GM12864 (cell line): Measurements from ENCODE around the gene PPA2.

Experiments
- DNase-seq: peaks from one replicate; pipeline ENCODE4 v3.0.0-alpha.2; 2011; ENCODE audit warnings: low read depth
- H3K4me3 ChIP-seq: 2 replicates; pipeline ENCODE4 v1.5.1; 2011; ENCODE audit warnings: mild to moderate bottlenecking, low read depth, low read length, control low read depth
- TF ChIP-seq, protein P1 (sequence below): IDR thresholded peaks from 2 replicates; pipeline ENCODE4 v1.5.1; 2011; ENCODE audit warnings: low read depth, mild to moderate bottlenecking, moderate library complexity, low read length, control low read depth, inconsistent platforms; ENCODE audit errors: missing control alignments

The PPA2 gene

DNA sequence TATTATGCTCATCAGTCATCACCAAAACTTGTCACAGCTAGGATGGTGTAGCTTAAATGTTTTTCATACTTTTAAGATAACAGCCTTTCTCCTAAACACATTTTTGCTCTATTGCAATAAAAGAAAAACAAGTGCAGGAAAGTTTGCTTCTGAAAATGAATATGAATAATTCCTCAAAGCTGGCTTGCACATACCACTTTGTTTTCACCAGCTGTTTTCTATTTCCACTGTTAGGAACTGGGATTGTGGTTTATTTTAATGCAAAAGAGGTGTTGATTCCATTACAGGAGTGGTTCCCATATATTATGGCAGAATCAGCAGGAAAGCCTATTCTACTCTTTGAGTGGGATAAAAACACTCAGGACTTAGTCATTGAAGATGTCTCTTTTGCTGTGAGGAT is 145.9 kb downstream of the PPA2 start:
- H3K4me3 ChIP-seq: no peak overlapping the region
- TF ChIP-seq, protein P1, sequence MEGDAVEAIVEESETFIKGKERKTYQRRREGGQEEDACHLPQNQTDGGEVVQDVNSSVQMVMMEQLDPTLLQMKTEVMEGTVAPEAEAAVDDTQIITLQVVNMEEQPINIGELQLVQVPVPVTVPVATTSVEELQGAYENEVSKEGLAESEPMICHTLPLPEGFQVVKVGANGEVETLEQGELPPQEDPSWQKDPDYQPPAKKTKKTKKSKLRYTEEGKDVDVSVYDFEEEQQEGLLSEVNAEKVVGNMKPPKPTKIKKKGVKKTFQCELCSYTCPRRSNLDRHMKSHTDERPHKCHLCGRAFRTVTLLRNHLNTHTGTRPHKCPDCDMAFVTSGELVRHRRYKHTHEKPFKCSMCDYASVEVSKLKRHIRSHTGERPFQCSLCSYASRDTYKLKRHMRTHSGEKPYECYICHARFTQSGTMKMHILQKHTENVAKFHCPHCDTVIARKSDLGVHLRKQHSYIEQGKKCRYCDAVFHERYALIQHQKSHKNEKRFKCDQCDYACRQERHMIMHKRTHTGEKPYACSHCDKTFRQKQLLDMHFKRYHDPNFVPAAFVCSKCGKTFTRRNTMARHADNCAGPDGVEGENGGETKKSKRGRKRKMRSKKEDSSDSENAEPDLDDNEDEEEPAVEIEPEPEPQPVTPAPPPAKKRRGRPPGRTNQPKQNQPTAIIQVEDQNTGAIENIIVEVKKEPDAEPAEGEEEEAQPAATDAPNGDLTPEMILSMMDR: no peak
- no peak for DNase-seq

DNA sequence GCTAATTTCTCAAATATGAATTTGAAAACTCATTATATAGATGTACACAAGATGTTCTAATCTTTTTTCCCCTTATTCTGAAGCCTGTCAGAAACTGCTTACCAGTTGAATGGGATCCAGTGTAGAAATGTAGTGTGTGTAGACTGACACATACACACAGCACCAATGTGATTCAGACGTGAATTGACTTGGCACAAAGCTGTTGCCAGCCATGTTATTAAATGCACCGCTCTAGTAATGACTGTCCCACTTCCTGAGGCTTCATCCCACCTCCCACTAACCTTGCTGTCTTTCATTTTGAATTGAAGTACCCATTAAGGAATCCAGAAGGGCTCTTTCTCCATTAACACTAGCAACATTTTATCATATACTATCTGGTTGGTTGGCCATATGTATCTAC is 146.6 kb downstream of the PPA2 start:
- no peak for DNase-seq
- TF ChIP-seq, protein P1: no peak
- H3K4me3 ChIP-seq: no peak overlapping the region
